H1 (cell line): Measurements from ENCODE around the gene OXLD1. TPM values are rescaled to one million over a fixed set of nuclear protein-coding genes. Genes with fewer than 3 reads are reported as not detected.

ENCODE experiments used
- CEBPB ChIP-seq: IDR thresholded peaks from 2 replicates; pipeline ENCODE4 v1.6.1; 2012; ENCODE audit warnings: low read depth, low read length
- CHD7 ChIP-seq: fragments of 300-600 bp; sonication (generic); IDR thresholded peaks from 2 replicates; pipeline ENCODE4 v1.7.1; 2012; ENCODE audit warnings: low read length, moderate library complexity, mild to moderate bottlenecking, inconsistent platforms; ENCODE audit not compliant: insufficient replicate concordance
- E2F6 ChIP-seq: IDR thresholded peaks from 2 replicates; pipeline ENCODE4 v1.6.1; 2012; ENCODE audit warnings: inconsistent platforms
- FOSL1 ChIP-seq: IDR thresholded peaks from 2 replicates; pipeline ENCODE4 v1.6.1; 2011; ENCODE audit warnings: mild to moderate bottlenecking, low read depth, low read length, moderate library complexity; ENCODE audit not compliant: insufficient read depth
- KDM5A ChIP-seq: fragments of 200-600 bp; IDR thresholded peaks from 2 replicates; pipeline ENCODE4 v1.7.1; 2012; ENCODE audit warnings: mild to moderate bottlenecking, low read length, inconsistent platforms, mixed read lengths
- POU5F1 ChIP-seq: IDR thresholded peaks from 2 replicates; pipeline ENCODE4 v1.6.1; 2011; ENCODE audit warnings: low read depth, mild to moderate bottlenecking, low read length, moderate library complexity
- polyA plus RNA-seq, 7 experiments: library from polyadenylated mRNA; depleted of rRNA in 3 of 7; stranded (reverse) in 5 of 7; unstranded in 2 of 7; fragments of >200 nt in 5 of 7; fragments of 200-250 nt in 2 of 7; gene quantifications; 1 replicate in 5 of 7; 2 replicates in 1 of 7; 4 replicates in 1 of 7; pipeline versions ENCODE4 v1.2.1 to v1.2.3, GENCODE V29; 2011 to 2013; ENCODE audit warnings: missing spikeins in 2 of 7, mixed read lengths in 2 of 7
- total RNA-seq: library from RNA; stranded (reverse); fragmentation: NEBNext Ultra II Directional; extraction: Animal tissue kit (Norgen Biotek cat#: 25700); gene quantifications from 2 replicates; pipeline ENCODE4 v1.2.1, GENCODE V29; 2021

OXLD1 gene
- total and polyA plus RNA-seq, 2 of the 8 experiments (the other 6 are each of a cell fraction or from before 2014, with no cell fraction given): 41.5 to 61.9 TPM

- TF ChIP-seq POU5F1 (no peak), FOSL1 (no peak), KDM5A (no peak), CHD7 (no peak), CEBPB (no peak), E2F6 (no peak)
These were observed 20.2 kb upstream of the OXLD1 start (continued) for GRCh38 chr17:81686614-81687013.
